ENCODE measurements around the gene ABL2. TPM values are rescaled to one million over a fixed set of nuclear protein-coding genes. Genes with fewer than 3 reads are reported as not detected.

Gene ABL2
- polyA plus RNA-seq, 2 of the 4 experiments (the other 2 are of a cell fraction) = 12.4 TPM

- TF ChIP-seq ATOH8 (CRISPR knock-in tag; IDR thresholded peaks at IDR 0.05; ENCODE audit: low read depth) = no peak
- TF ChIP-seq SREBF2 (IDR thresholded peaks at IDR 0.05) = no peak
- no peak for TF ChIP-seq CBX8 (IDR thresholded peaks at IDR 0.05)
- TF ChIP-seq MAX (IDR thresholded peaks at IDR 0.05) = no peak
- no peak for TF ChIP-seq KDM1A (IDR thresholded peaks at IDR 0.05; ENCODE audit: low read depth)
- no peak for TF ChIP-seq REST (IDR thresholded peaks at IDR 0.05)
- no peak for TF ChIP-seq RFX5 (IDR thresholded peaks at IDR 0.05)
Observed at GRCh38 chr1:179269071-179269470, 39.6 kb upstream of the ABL2 start (continued).

- peaks cover 4% of the 10 kb centered on the region; the same call in 1 of the 3 replicates for H3K4me1 ChIP-seq
- no peak overlapping the region for H3K4me3 ChIP-seq
- no peak overlapping the region for H3K27ac ChIP-seq
- ChIA-PET POLR2A (no interaction called here), CTCF (no interaction called here)
- no peak for DNase-seq (ENCODE audit: low read depth in 1 of 2, low spot score in 1 of 2)
- no peak for ATAC-seq
- TF ChIP-seq ZSCAN20 (CRISPR knock-in tag; IDR thresholded peaks at IDR 0.05) = no peak
- no peak for TF ChIP-seq RNF2 (IDR thresholded peaks at IDR 0.05; ENCODE audit: borderline replicate concordance, low read depth)
- no peak for TF ChIP-seq USF2 (IDR thresholded peaks at IDR 0.05)
- TF ChIP-seq TFCP2L1 (CRISPR knock-in tag; IDR thresholded peaks at IDR 0.05) = no peak
- TF ChIP-seq CTCF (IDR thresholded peaks at IDR 0.05) = no peak
- no peak for TF ChIP-seq EP300 (IDR thresholded peaks at IDR 0.05)
- no peak for TF ChIP-seq CEBPB (IDR thresholded peaks at IDR 0.05)
- no peak for TF ChIP-seq RCOR1 (IDR thresholded peaks at IDR 0.05; ENCODE audit: low read depth, low read length)
- TF ChIP-seq MAZ (IDR thresholded peaks at IDR 0.05; ENCODE audit: borderline replicate concordance, low read depth, low read length) = no peak
- no peak for TF ChIP-seq BCL3 (IDR thresholded peaks at IDR 0.05)
- no peak for TF ChIP-seq ZC3H11A (IDR thresholded peaks at IDR 0.05)
- H3K4me2 ChIP-seq = no peak overlapping the region
- H3K9me3 ChIP-seq = no peaks in the 10 kb centered on the region
- no peak for FAIRE-seq
- 44% methylated on average over 3 of the region's 3 CpGs for WGBS (ENCODE audit: missing lambda C conversion rate)
Observed at GRCh38 chr1:179264507-179264906, 35.0 kb upstream of the ABL2 start.

Data from A549 (cell line).